ENCODE data around the gene RRAGA. TPM values are rescaled to one million over a fixed set of nuclear protein-coding genes. Genes with fewer than 3 reads are reported as not detected.

Gene RRAGA
- total and polyA plus RNA-seq, 7 donors = 83.0 to 132 (median 99.0) TPM

GRCh38 chr9:19057033-19057432, 7.8 kb downstream of the RRAGA start:
- ATAC-seq (no peak), DNase-seq (no peak)
- Histone ChIP-seq H3K4me1 (peaks cover 8% of the 10 kb centered on the region), H3K27ac (no peak overlapping the region), H3K4me3 (no peak overlapping the region), H3K9me3 (no peaks in the 10 kb centered on the region), H3K27me3 (ENCODE audit: insufficient read depth in 3 of 3, low read length in 2 of 3) (no peaks in the 10 kb centered on the region), H3K36me3 (ENCODE audit: insufficient read depth in 1 of 2, low read depth in 1 of 2) (peaks cover 9 to 62% of the 10 kb centered on the region in 2 donors)
- no peak for TF ChIP-seq CTCF (IDR thresholded peaks at IDR 0.05)
- intact Hi-C loops (cut with DNase I) = no loop called here

- WGBS, 3 donors = 97 to 100% (median 97%) methylated on average over 2 of the region's 2 CpGs
- ATAC-seq = peak in 1 of 4 donors; percentile 15
- no peaks in the 10 kb centered on the region for H3K9me3 ChIP-seq
- no peaks in the 10 kb centered on the region for H3K27me3 ChIP-seq (ENCODE audit: insufficient read depth in 3 of 3, low read length in 2 of 3)
- no peak overlapping the region for H3K27ac ChIP-seq
- DNase-seq = no peak
- intact Hi-C loops (cut with DNase I) = loop anchor here in 1 of 2 donors (10.0 kb wide), 1 partner anchor 281 kb away; no protein-coding TSS in a partner anchor
- TF ChIP-seq CTCF (IDR thresholded peaks at IDR 0.05) = no peak
- H3K4me3 ChIP-seq = no peak overlapping the region
- no peaks in the 10 kb centered on the region for H3K4me1 ChIP-seq
- peaks cover 6 to 93% of the 10 kb centered on the region in 2 donors for H3K36me3 ChIP-seq (ENCODE audit: insufficient read depth in 1 of 2, low read depth in 1 of 2)
Measured at GRCh38 chr9:19074229-19074628, 25.0 kb downstream of the RRAGA start.

- ATAC-seq (peak in 1 of 4 donors; percentile 51), DNase-seq (no peak)
- Histone ChIP-seq H3K27ac (no peak overlapping the region), H3K27me3 (ENCODE audit: insufficient read depth in 3 of 3, low read length in 2 of 3) (no peaks in the 10 kb centered on the region), H3K36me3 (ENCODE audit: insufficient read depth in 1 of 2, low read depth in 1 of 2) (peaks cover 3 to 92% of the 10 kb centered on the region in 2 donors), H3K9me3 (no peaks in the 10 kb centered on the region), H3K4me1 (no peaks in the 10 kb centered on the region), H3K4me3 (no peak overlapping the region)
- TF ChIP-seq CTCF (IDR thresholded peaks at IDR 0.05) = no peak
- intact Hi-C loops (cut with DNase I) = loop anchor here in 1 of 2 donors (10.0 kb wide), 1 partner anchor 280 kb away; no protein-coding TSS in a partner anchor
- 80 to 84% (median 82%) methylated on average over 1 of the region's 1 CpG for WGBS, 3 donors
Measured at GRCh38 chr9:19074836-19075235, 25.6 kb downstream of the RRAGA start.

- Histone ChIP-seq H3K27ac (no peak overlapping the region), H3K27me3 (ENCODE audit: insufficient read depth in 3 of 3, low read length in 2 of 3) (no peaks in the 10 kb centered on the region), H3K9me3 (no peaks in the 10 kb centered on the region), H3K4me3 (no peak overlapping the region), H3K4me1 (no peaks in the 10 kb centered on the region), H3K36me3 (ENCODE audit: insufficient read depth in 1 of 2, low read depth in 1 of 2) (peaks cover 4 to 87% of the 10 kb centered on the region in 2 donors)
- 60 to 65% (median 61%) methylated on average over 2 of the region's 2 CpGs for WGBS, 3 donors
- TF ChIP-seq CTCF (IDR thresholded peaks at IDR 0.05) = no peak
- peak in 1 of 4 donors; percentile 46 for ATAC-seq
- intact Hi-C loops (cut with DNase I) = loop anchor here in 1 of 2 donors (1.0 kb wide), 1 partner anchor 91 kb away; no protein-coding TSS in a partner anchor
- DNase-seq = no peak
Measured at GRCh38 chr9:19085295-19085694, 36.1 kb downstream of the RRAGA start.
